Effector memory CD8-positive, alpha-beta T cell (primary cell): Measurements from ENCODE around the gene GARIN5A.
"Not testable (repeated sequence)": the region's sequence is repeated elsewhere in the genome, so short reads cannot be mapped to it uniquely, and the experiment has no call there.

ENCODE experiments used
- ATAC-seq: fragments of 150-1000 bp; cut with Tn5 transposase; replicated peaks from 2 replicates; pipeline ENCODE4 v1.10.0; 2021; ENCODE audit warnings: mild to moderate bottlenecking, moderate library complexity
- DNase-seq, 3 experiments: peaks; one replicate each; pipeline ENCODE4 v3.0.0; 2021
- H3K27ac Mint-ChIP-seq, 2 donors: one replicate each; pipeline ENCODE4 v1.8.0; 2022; ENCODE audit warnings: mild to moderate bottlenecking in 2 of 2, mixed read lengths in 2 of 2, moderate library complexity in 2 of 2
- H3K27me3 Mint-ChIP-seq, 2 donors: one replicate each; pipeline ENCODE4 v1.8.0; 2022; ENCODE audit warnings: mixed read lengths in 2 of 2
- H3K36me3 Mint-ChIP-seq: one replicate; pipeline ENCODE4 v1.8.0; 2022; ENCODE audit warnings: mild to moderate bottlenecking, moderate library complexity, mixed read lengths; ENCODE audit not compliant: insufficient read depth
- H3K4me1 Mint-ChIP-seq, 2 donors: one replicate each; pipeline ENCODE4 v1.8.0; 2022; ENCODE audit warnings: low read depth in 2 of 2, mixed read lengths in 2 of 2
- H3K4me3 Mint-ChIP-seq, 2 donors: one replicate each; pipeline ENCODE4 v1.8.0; 2022; ENCODE audit warnings: mild to moderate bottlenecking in 2 of 2, mixed read lengths in 2 of 2, moderate library complexity in 2 of 2
- H3K9me3 Mint-ChIP-seq, 2 donors: one replicate each; pipeline ENCODE4 v1.8.0; 2022; ENCODE audit warnings: mixed read lengths in 2 of 2

Gene GARIN5A

GRCh38 chr19:50477751-50478515 is 1.3 kb upstream of the GARIN5A start:
- ATAC-seq (no peak), DNase-seq (no peak)
- H3K27me3 Mint-ChIP-seq = no peaks in the 10 kb centered on the region
- peak overlapping the region; percentile 92 to 98 for H3K4me3 Mint-ChIP-seq
- peaks cover 58% of the 10 kb centered on the region for H3K36me3 Mint-ChIP-seq
- peaks cover 0 to 1% of the 10 kb centered on the region in 2 donors for H3K9me3 Mint-ChIP-seq
- H3K27ac Mint-ChIP-seq = peak overlapping the region in 1 of 2 donors; percentile 10
- H3K4me1 Mint-ChIP-seq = peaks cover 22 to 25% of the 10 kb centered on the region in 2 donors

- ATAC-seq (no peak), DNase-seq (no peak)
- H3K27ac Mint-ChIP-seq = peak overlapping the region; percentile 97 to 98
- H3K4me3 Mint-ChIP-seq = peak overlapping the region; percentile 92 to 98
- H3K36me3 Mint-ChIP-seq = peaks cover 54% of the 10 kb centered on the region
- peaks cover 0 to 1% of the 10 kb centered on the region in 2 donors for H3K9me3 Mint-ChIP-seq
- H3K4me1 Mint-ChIP-seq = peaks cover 22 to 25% of the 10 kb centered on the region in 2 donors
- no peaks in the 10 kb centered on the region for H3K27me3 Mint-ChIP-seq
Measured at GRCh38 chr19:50476907-50477238, 225 bp upstream of the GARIN5A start.

GRCh38 chr19:50475736-50476223 is 868 bp downstream of the GARIN5A start:
- peaks cover 0 to 1% of the 10 kb centered on the region in 2 donors for H3K9me3 Mint-ChIP-seq
- ATAC-seq (no peak), DNase-seq (no peak)
- no peaks in the 10 kb centered on the region for H3K27me3 Mint-ChIP-seq
- H3K36me3 Mint-ChIP-seq = peaks cover 46% of the 10 kb centered on the region
- peak overlapping the region; percentile 97 to 98 for H3K27ac Mint-ChIP-seq
- peak overlapping the region; percentile 92 to 98 for H3K4me3 Mint-ChIP-seq
- peaks cover 22% of the 10 kb centered on the region in 2 donors for H3K4me1 Mint-ChIP-seq

- Mint-ChIP-seq H3K36me3 (peaks cover 43% of the 10 kb centered on the region), H3K4me1 (peaks cover 21 to 22% of the 10 kb centered on the region in 2 donors), H3K27ac (peak overlapping the region; percentile 97 to 98), H3K4me3 (peak overlapping the region; percentile 92 to 98), H3K27me3 (no peaks in the 10 kb centered on the region), H3K9me3 (peaks cover 0 to 1% of the 10 kb centered on the region in 2 donors)
- ATAC-seq = no peak
- no peak for DNase-seq
Measured at GRCh38 chr19:50475101-50475568, 1.5 kb downstream of the GARIN5A start.

GRCh38 chr19:50473336-50473735 is 3.3 kb downstream of the GARIN5A start:
- not testable (repeated sequence) for ATAC-seq, DNase-seq, H3K9me3 Mint-ChIP-seq, H3K4me3 Mint-ChIP-seq
- Mint-ChIP-seq H3K27me3 (peaks cover 11 to 14% of the 10 kb centered on the region in 2 donors), H3K27ac (peak overlapping the region in 1 of 2 donors; percentile 1), H3K36me3 (peaks cover 39% of the 10 kb centered on the region), H3K4me1 (peaks cover 17 to 18% of the 10 kb centered on the region in 2 donors)

- ATAC-seq (no peak), DNase-seq (no peak)
- Mint-ChIP-seq H3K4me3 (no peak overlapping the region), H3K9me3 (no peaks in the 10 kb centered on the region), H3K27me3 (peaks cover 28 to 41% of the 10 kb centered on the region in 2 donors), H3K36me3 (no peaks in the 10 kb centered on the region), H3K4me1 (no peaks in the 10 kb centered on the region), H3K27ac (no peak overlapping the region)
Measured at GRCh38 chr19:50468818-50469217, 7.8 kb downstream of the GARIN5A start.

- Mint-ChIP-seq H3K36me3 (no peaks in the 10 kb centered on the region), H3K9me3 (no peaks in the 10 kb centered on the region), H3K27ac (no peak overlapping the region), H3K4me1 (no peaks in the 10 kb centered on the region), H3K4me3 (no peak overlapping the region), H3K27me3 (peaks cover 35 to 41% of the 10 kb centered on the region in 2 donors)
- no peak for DNase-seq
- ATAC-seq = no peak
Measured at GRCh38 chr19:50467566-50467965, 9.1 kb downstream of the GARIN5A start.

GRCh38 chr19:50466706-50467039 is 10.0 kb downstream of the GARIN5A start:
- H3K36me3 Mint-ChIP-seq = no peaks in the 10 kb centered on the region
- H3K27me3 Mint-ChIP-seq = peaks cover 35 to 41% of the 10 kb centered on the region in 2 donors

GRCh38 chr19:50465986-50466705 is 10.5 kb downstream of the GARIN5A start:
- Mint-ChIP-seq H3K27me3 (peaks cover 35 to 41% of the 10 kb centered on the region in 2 donors), H3K27ac (no peak overlapping the region), H3K4me1 (peaks cover 0 to 2% of the 10 kb centered on the region in 2 donors), H3K9me3 (no peaks in the 10 kb centered on the region), H3K4me3 (no peak overlapping the region), H3K36me3 (no peaks in the 10 kb centered on the region)
- no peak for DNase-seq
- no peak for ATAC-seq

More at GRCh38 chr19:50466706-50467039, 10.0 kb downstream of the GARIN5A start:
- no peak for DNase-seq
- H3K4me1 Mint-ChIP-seq = no peaks in the 10 kb centered on the region
- H3K4me3 Mint-ChIP-seq = no peak overlapping the region
- no peak for ATAC-seq
- no peak overlapping the region for H3K27ac Mint-ChIP-seq
- no peaks in the 10 kb centered on the region for H3K9me3 Mint-ChIP-seq

- H3K27me3 Mint-ChIP-seq = peaks cover 35 to 45% of the 10 kb centered on the region in 2 donors
- H3K9me3 Mint-ChIP-seq = no peaks in the 10 kb centered on the region
- H3K4me3 Mint-ChIP-seq = no peak overlapping the region
- peaks cover 0 to 2% of the 10 kb centered on the region in 2 donors for H3K4me1 Mint-ChIP-seq
- no peaks in the 10 kb centered on the region for H3K36me3 Mint-ChIP-seq
- H3K27ac Mint-ChIP-seq = no peak overlapping the region
- ATAC-seq = no peak
- DNase-seq = no peak
Measured at GRCh38 chr19:50465000-50465399, 11.6 kb downstream of the GARIN5A start.

GRCh38 chr19:50464348-50464747 is 12.3 kb downstream of the GARIN5A start:
- DNase-seq (no peak), ATAC-seq (no peak)
- H3K27ac Mint-ChIP-seq = no peak overlapping the region
- no peak overlapping the region for H3K4me3 Mint-ChIP-seq
- H3K9me3 Mint-ChIP-seq = no peaks in the 10 kb centered on the region
- no peaks in the 10 kb centered on the region for H3K36me3 Mint-ChIP-seq
- H3K4me1 Mint-ChIP-seq = peaks cover 0 to 2% of the 10 kb centered on the region in 2 donors
- peaks cover 39 to 48% of the 10 kb centered on the region in 2 donors for H3K27me3 Mint-ChIP-seq

GRCh38 chr19:50462970-50463369 is 13.7 kb downstream of the GARIN5A start:
- Mint-ChIP-seq H3K27ac (no peak overlapping the region), H3K9me3 (no peaks in the 10 kb centered on the region), H3K36me3 (no peaks in the 10 kb centered on the region), H3K27me3 (peaks cover 25 to 35% of the 10 kb centered on the region in 2 donors), H3K4me1 (peaks cover 0 to 2% of the 10 kb centered on the region in 2 donors), H3K4me3 (no peak overlapping the region)
- DNase-seq (no peak), ATAC-seq (no peak)

- Mint-ChIP-seq H3K27me3 (peaks cover 34 to 42% of the 10 kb centered on the region in 2 donors), H3K27ac (no peak overlapping the region), H3K36me3 (no peaks in the 10 kb centered on the region), H3K4me1 (peaks cover 0 to 2% of the 10 kb centered on the region in 2 donors), H3K4me3 (no peak overlapping the region), H3K9me3 (no peaks in the 10 kb centered on the region)
- ATAC-seq (peak; percentile 85), DNase-seq (peak; percentile 37 to 55 (median 47))
Measured at GRCh38 chr19:50461066-50461875, 15.4 kb downstream of the GARIN5A start.
